Measurements from ENCODE around the gene ATAD3C.
A peak's percentile ranks its signal among the peaks of the same experiment; 100 is the strongest.

The ATAD3C gene

GRCh38 chr1:1434131-1434823, 15.2 kb upstream of the ATAD3C start:
- Histone ChIP-seq H3K9ac (ENCODE audit: low read depth, low read length) (peak overlapping the region; percentile 85; the same call in 1 of the 2 replicates), H3K27me3 (ENCODE audit: insufficient read depth, low read length) (peaks cover 18% of the 10 kb centered on the region), H3K4me3 (ENCODE audit: low read length) (peak overlapping the region; percentile 71; the same call in 1 of the 2 replicates), H3K4me1 (ENCODE audit: insufficient read depth, low read length) (peaks cover 25% of the 10 kb centered on the region), H3K36me3 (ENCODE audit: insufficient read depth, low read depth, low read length) (no peaks in the 10 kb centered on the region), H3K27ac (ENCODE audit: low read length) (peak overlapping the region; percentile 61), H3K9me3 (ENCODE audit: insufficient read depth, low read depth, low read length) (no peaks in the 10 kb centered on the region)

DNA sequence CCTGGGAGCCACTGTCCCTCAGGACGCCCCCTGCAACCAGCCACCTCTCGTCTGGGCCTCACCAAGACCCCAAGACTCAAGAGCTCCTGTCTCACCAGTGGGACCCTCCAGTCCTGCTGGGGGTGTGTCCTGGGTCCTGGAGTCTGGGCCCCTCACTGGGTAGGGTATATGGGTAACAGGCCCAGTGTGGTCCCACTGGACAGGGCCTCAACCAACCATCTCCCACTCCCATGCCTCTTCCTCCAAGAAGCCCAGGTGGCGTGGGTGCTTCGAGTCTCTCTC, 14.7 kb upstream of the ATAD3C start:
- no peaks in the 10 kb centered on the region for H3K36me3 ChIP-seq (ENCODE audit: insufficient read depth, low read depth, low read length)
- no peaks in the 10 kb centered on the region for H3K9me3 ChIP-seq (ENCODE audit: insufficient read depth, low read depth, low read length)
- peak overlapping the region; percentile 71 for H3K4me3 ChIP-seq (ENCODE audit: low read length)
- H3K4me1 ChIP-seq (ENCODE audit: insufficient read depth, low read length) = peaks cover 25% of the 10 kb centered on the region
- peaks cover 18% of the 10 kb centered on the region for H3K27me3 ChIP-seq (ENCODE audit: insufficient read depth, low read length)
- peak overlapping the region; percentile 61 for H3K27ac ChIP-seq (ENCODE audit: low read length)
- H3K9ac ChIP-seq (ENCODE audit: low read depth, low read length) = peak overlapping the region; percentile 85

DNA sequence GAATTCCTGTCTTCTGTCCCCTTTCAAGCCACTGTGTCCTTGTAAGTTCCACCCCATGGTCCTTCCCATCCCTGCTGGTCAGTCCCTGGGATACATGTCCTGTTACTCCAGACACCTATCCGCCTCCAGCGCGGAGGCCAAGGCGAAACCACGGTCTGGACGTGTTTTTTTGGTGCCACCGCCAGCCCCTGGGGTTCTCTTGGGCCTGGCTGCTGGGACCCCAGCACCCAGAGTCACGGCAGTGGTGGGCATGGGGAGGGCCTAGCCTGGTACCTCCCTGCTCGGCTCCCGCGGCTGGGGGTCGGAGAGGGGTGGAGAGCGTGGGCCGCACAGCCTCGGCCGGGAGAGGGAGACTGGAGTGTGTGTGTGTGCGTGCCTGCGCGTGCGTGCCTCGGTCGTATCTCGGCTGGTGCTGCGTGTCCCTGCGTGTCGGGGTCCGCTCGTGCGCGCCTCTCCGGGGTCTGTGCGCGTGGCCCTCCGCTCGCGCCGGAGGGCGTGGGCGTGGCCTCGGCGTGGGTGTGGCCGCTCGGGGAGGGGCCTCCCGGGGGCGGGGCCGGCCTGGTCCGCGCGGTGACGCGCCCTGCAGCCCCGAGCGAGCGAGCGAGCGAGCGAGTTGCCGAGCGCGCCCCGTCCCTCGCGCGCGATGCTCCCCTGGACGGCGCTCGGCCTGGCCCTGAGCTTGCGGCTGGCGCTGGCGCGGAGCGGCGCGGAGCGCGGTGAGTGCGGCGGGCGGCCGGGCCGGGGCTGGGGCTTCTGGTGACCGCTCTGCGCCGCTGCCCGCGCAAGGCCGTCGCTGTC, 14.2 kb upstream of the ATAD3C start, which contains the start of gene VWA1:
TSS of gene VWA1 (plus strand) at position 585 of the 798 bp plus-strand sequence. CDS start at position 644, 59 bp downstream.
- Histone ChIP-seq H3K4me1 (ENCODE audit: insufficient read depth, low read length) (peaks cover 23% of the 10 kb centered on the region), H3K27ac (ENCODE audit: low read length) (peak within 1 kb of the TSS; percentile 61), H3K9me3 (ENCODE audit: insufficient read depth, low read depth, low read length) (no peaks in the 10 kb centered on the region), H3K9ac (ENCODE audit: low read depth, low read length) (peak within 1 kb of the TSS; percentile 85), H3K4me3 (ENCODE audit: low read length) (peak within 1 kb of the TSS; percentile 71), H3K27me3 (ENCODE audit: insufficient read depth, low read length) (peaks cover 18% of the 10 kb centered on the region), H3K36me3 (ENCODE audit: insufficient read depth, low read depth, low read length) (no peaks in the 10 kb centered on the region)

- peaks cover 18% of the 10 kb centered on the region for H3K27me3 ChIP-seq (ENCODE audit: insufficient read depth, low read length)
- peaks cover 21% of the 10 kb centered on the region for H3K4me1 ChIP-seq (ENCODE audit: insufficient read depth, low read length)
- no peak overlapping the region for H3K27ac ChIP-seq (ENCODE audit: low read length)
- H3K36me3 ChIP-seq (ENCODE audit: insufficient read depth, low read depth, low read length) = no peaks in the 10 kb centered on the region
- no peaks in the 10 kb centered on the region for H3K9me3 ChIP-seq (ENCODE audit: insufficient read depth, low read depth, low read length)
- peak overlapping the region; percentile 63 for H3K9ac ChIP-seq (ENCODE audit: low read depth, low read length)
- peak overlapping the region; percentile 71 for H3K4me3 ChIP-seq (ENCODE audit: low read length)
Measured at GRCh38 chr1:1435911-1436629, 13.4 kb upstream of the ATAD3C start.

DNA sequence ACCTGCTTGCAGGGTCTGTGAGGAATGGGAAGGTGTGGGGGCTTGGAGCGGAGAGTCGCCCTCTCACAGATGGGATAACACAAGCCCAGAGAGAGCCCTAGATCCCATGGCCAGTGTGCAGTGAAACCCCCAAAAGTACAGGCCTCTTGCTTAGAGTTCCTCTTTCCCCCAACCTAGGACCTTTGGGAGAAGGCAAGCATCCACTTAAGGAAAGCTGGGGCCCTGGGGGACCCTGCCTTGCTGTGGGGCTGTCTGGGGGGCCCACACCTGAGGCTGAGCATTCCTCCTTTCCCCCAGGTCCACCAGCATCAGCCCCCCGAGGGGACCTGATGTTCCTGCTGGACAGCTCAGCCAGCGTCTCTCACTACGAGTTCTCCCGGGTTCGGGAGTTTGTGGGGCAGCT, 12.9 kb upstream of the ATAD3C start:
- no peaks in the 10 kb centered on the region for H3K9me3 ChIP-seq (ENCODE audit: insufficient read depth, low read depth, low read length)
- peak overlapping the region; percentile 71 for H3K4me3 ChIP-seq (ENCODE audit: low read length)
- peaks cover 18% of the 10 kb centered on the region for H3K27me3 ChIP-seq (ENCODE audit: insufficient read depth, low read length)
- H3K4me1 ChIP-seq (ENCODE audit: insufficient read depth, low read length) = peaks cover 21% of the 10 kb centered on the region
- H3K9ac ChIP-seq (ENCODE audit: low read depth, low read length) = peak overlapping the region; percentile 63; the same call in 1 of the 2 replicates
- no peaks in the 10 kb centered on the region for H3K36me3 ChIP-seq (ENCODE audit: insufficient read depth, low read depth, low read length)
- no peak overlapping the region for H3K27ac ChIP-seq (ENCODE audit: low read length)

- no peaks in the 10 kb centered on the region for H3K9me3 ChIP-seq (ENCODE audit: insufficient read depth, low read depth, low read length)
- peaks cover 21% of the 10 kb centered on the region for H3K4me1 ChIP-seq (ENCODE audit: insufficient read depth, low read length)
- H3K27me3 ChIP-seq (ENCODE audit: insufficient read depth, low read length) = peaks cover 18% of the 10 kb centered on the region
- no peak overlapping the region for H3K27ac ChIP-seq (ENCODE audit: low read length)
- H3K36me3 ChIP-seq (ENCODE audit: insufficient read depth, low read depth, low read length) = no peaks in the 10 kb centered on the region
- H3K4me3 ChIP-seq (ENCODE audit: low read length) = no peak overlapping the region; the same call in 1 of the 2 replicates
- no peak overlapping the region for H3K9ac ChIP-seq (ENCODE audit: low read depth, low read length)
Measured at GRCh38 chr1:1437033-1437903, 12.2 kb upstream of the ATAD3C start.

GRCh38 chr1:1437904-1438376, 11.5 kb upstream of the ATAD3C start:
- peaks cover 18% of the 10 kb centered on the region for H3K27me3 ChIP-seq (ENCODE audit: insufficient read depth, low read length)
- H3K4me3 ChIP-seq (ENCODE audit: low read length) = no peak overlapping the region
- peaks cover 21% of the 10 kb centered on the region for H3K4me1 ChIP-seq (ENCODE audit: insufficient read depth, low read length)
- no peaks in the 10 kb centered on the region for H3K9me3 ChIP-seq (ENCODE audit: insufficient read depth, low read depth, low read length)
- H3K27ac ChIP-seq (ENCODE audit: low read length) = no peak overlapping the region
- H3K9ac ChIP-seq (ENCODE audit: low read depth, low read length) = no peak overlapping the region; the same call in 1 of the 2 replicates
- no peaks in the 10 kb centered on the region for H3K36me3 ChIP-seq (ENCODE audit: insufficient read depth, low read depth, low read length)

DNA sequence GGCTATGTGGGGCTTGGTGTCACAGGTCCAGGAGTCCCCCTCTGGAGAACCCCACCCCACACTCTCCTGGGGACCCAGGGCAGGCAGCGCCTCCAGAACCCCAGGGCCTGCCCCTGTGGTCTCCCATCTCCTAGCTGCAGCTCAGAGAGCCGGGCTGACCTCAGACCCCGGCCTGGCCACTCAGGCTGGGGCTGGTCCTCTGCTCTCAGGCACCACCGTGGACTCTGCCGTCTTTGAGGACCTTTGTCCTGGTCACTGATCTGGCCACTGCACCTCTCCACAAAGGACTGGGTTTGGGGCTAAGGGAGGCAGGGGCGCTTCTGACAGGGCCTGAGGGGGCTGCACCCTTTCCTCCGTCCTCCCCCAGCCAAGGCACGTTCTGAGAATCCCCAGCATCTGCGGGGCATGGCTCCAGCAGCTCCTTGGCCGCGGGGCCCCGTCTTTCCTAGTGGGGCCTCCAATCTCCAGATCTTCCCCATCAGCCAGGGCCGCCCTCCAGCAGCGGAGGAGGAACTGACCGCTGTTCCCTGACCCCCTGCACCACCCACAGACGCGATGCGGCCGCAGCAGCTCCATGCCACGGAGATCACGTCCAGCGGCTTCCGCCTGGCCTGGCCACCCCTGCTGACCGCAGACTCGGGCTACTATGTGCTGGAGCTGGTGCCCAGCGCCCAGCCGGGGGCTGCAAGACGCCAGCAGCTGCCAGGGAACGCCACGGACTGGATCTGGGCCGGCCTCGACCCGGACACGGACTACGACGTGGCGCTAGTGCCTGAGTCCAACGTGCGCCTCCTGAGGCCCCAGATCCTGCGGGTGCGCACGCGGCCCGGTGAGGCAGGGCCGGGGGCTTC, 10.7 kb upstream of the ATAD3C start:
- peaks cover 18% of the 10 kb centered on the region for H3K27me3 ChIP-seq (ENCODE audit: insufficient read depth, low read length)
- no peaks in the 10 kb centered on the region for H3K36me3 ChIP-seq (ENCODE audit: insufficient read depth, low read depth, low read length)
- no peak overlapping the region for H3K9ac ChIP-seq (ENCODE audit: low read depth, low read length)
- no peaks in the 10 kb centered on the region for H3K9me3 ChIP-seq (ENCODE audit: insufficient read depth, low read depth, low read length)
- H3K27ac ChIP-seq (ENCODE audit: low read length) = no peak overlapping the region
- H3K4me1 ChIP-seq (ENCODE audit: insufficient read depth, low read length) = peaks cover 17% of the 10 kb centered on the region
- H3K4me3 ChIP-seq (ENCODE audit: low read length) = no peak overlapping the region

DNA sequence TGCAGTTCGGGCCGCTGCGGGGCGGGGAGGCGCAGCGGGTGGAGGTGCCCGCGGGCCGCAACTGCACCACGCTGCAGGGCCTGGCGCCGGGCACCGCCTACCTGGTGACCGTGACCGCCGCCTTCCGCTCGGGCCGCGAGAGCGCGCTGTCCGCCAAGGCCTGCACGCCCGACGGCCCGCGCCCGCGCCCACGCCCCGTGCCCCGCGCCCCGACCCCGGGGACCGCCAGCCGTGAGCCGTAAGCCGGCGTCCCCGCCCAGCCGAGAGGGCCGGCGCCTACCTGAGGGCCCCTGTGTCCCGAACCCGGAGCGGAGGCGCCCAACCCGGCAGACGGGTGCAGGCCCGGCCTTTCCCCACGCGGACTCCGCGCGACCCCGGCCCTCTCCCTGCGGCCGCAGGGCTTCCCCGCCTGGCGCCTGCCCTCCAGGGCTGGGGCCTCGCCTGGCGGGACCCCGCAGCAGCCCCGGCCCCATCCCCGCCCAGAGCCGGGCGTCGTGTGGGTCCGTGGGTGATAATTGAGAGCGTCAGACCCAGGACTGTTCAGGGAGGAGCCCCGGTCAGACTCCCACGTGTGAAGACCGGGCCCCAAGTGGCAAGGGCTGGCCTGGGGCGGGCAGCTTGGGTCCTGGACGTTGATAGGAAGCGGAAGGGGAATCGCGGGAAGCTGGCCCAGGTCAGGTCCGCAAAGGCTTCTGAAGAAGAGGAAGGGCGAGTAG, 9.8 kb upstream of the ATAD3C start:
- Histone ChIP-seq H3K4me3 (ENCODE audit: low read length) (no peak overlapping the region), H3K27ac (ENCODE audit: low read length) (no peak overlapping the region), H3K36me3 (ENCODE audit: insufficient read depth, low read depth, low read length) (no peaks in the 10 kb centered on the region), H3K27me3 (ENCODE audit: insufficient read depth, low read length) (peaks cover 17% of the 10 kb centered on the region), H3K9me3 (ENCODE audit: insufficient read depth, low read depth, low read length) (no peaks in the 10 kb centered on the region), H3K4me1 (ENCODE audit: insufficient read depth, low read length) (peaks cover 10% of the 10 kb centered on the region), H3K9ac (ENCODE audit: low read depth, low read length) (no peak overlapping the region)

Measured in iPS-20b (cell line).